GM12892 (cell line): Measurements from ENCODE around the gene SLC35E1.
"Not testable (repeated sequence)": the region's sequence is repeated elsewhere in the genome, so short reads cannot be mapped to it uniquely, and the experiment has no call there.

Experiments
- POLR2AphosphoS5 ChIP-seq: IDR thresholded peaks from 2 replicates; pipeline ENCODE4 v1.6.1; 2011; ENCODE audit warnings: low read depth, low read length, control low read depth
- TAF1 ChIP-seq: IDR thresholded peaks from 2 replicates; pipeline ENCODE4 v1.6.1; 2011; ENCODE audit warnings: low read depth, mild to moderate bottlenecking, control low read depth, low read length, borderline replicate concordance

DNA sequence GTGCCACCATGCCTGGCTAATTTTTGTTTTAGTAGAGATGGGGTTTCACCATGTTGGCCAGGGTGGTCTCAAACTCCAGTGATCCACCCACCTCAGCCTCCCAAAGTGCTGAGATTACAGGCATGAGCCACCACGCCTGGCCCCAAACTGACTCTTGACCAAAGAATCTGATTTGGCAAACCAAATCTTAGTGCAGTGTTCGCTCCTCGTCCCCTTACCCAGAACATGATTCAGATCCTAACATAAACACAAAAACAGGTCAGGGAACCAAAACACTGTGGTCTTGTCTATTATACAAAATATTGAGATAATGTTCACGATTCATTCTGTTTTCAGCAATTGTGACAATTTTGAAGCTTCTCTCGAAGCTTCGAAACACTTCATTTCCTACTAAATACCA lies 20.3 kb downstream of the SLC35E1 start:
- not testable (repeated sequence) for TF ChIP-seq POLR2AphosphoS5, TAF1
